Activated CD8-positive, alpha-beta memory T cell treated with anti-CD3 and anti-CD28 coated beads for 4 hours (primary cell): ENCODE results near the gene CAMK1D.
"Not testable (repeated sequence)": the region's sequence is repeated elsewhere in the genome, so short reads cannot be mapped to it uniquely, and the experiment has no call there.

Experiments used
- DNase-seq, 2 donors: peaks; one replicate each; pipeline ENCODE4 v3.0.0-alpha.2; 2020; ENCODE audit warnings: low read depth in 2 of 2

The CAMK1D gene

GRCh38 chr10:12340937-12341336 lies 8.4 kb upstream of the CAMK1D start:
- no peak for DNase-seq

GRCh38 chr10:12341526-12341925 lies 7.8 kb upstream of the CAMK1D start:
- DNase-seq, result no peak

GRCh38 chr10:12344375-12345110 lies 4.8 kb upstream of the CAMK1D start:
- DNase-seq, result no peak

- no peak for DNase-seq
Observed at GRCh38 chr10:12346707-12347106, 2.6 kb upstream of the CAMK1D start.

- no peak for DNase-seq
Observed at GRCh38 chr10:12348294-12348869, 965 bp upstream of the CAMK1D start.

- no peak for DNase-seq
Observed at GRCh38 chr10:12349629-12350166, 351 bp downstream of the CAMK1D start.

GRCh38 chr10:12350167-12350872 lies 973 bp downstream of the CAMK1D start:
- no peak for DNase-seq

GRCh38 chr10:12350925-12351324 lies 1.6 kb downstream of the CAMK1D start:
- DNase-seq, result no peak

GRCh38 chr10:12351447-12351846 lies 2.1 kb downstream of the CAMK1D start:
- DNase-seq, result no peak

GRCh38 chr10:12351889-12352288 lies 2.5 kb downstream of the CAMK1D start:
- no peak for DNase-seq

GRCh38 chr10:12353399-12354242 lies 4.3 kb downstream of the CAMK1D start:
- DNase-seq, result no peak

- DNase-seq, result not testable (repeated sequence)
Observed at GRCh38 chr10:12354696-12355095, 5.3 kb downstream of the CAMK1D start.

- DNase-seq, result no peak
Observed at GRCh38 chr10:12355384-12355783, 6.0 kb downstream of the CAMK1D start.

- DNase-seq, result no peak
Observed at GRCh38 chr10:12357525-12358151, 8.3 kb downstream of the CAMK1D start.

GRCh38 chr10:12358863-12359564 lies 9.7 kb downstream of the CAMK1D start:
- DNase-seq, result no peak

- DNase-seq, result no peak
Observed at GRCh38 chr10:12360461-12360860, 11.1 kb downstream of the CAMK1D start.

- DNase-seq, result not testable (repeated sequence)
Observed at GRCh38 chr10:12361115-12361514, 11.8 kb downstream of the CAMK1D start.

- DNase-seq, result no peak
Observed at GRCh38 chr10:12364559-12364958, 15.2 kb downstream of the CAMK1D start.

- DNase-seq, result no peak
Observed at GRCh38 chr10:12367272-12367671, 17.9 kb downstream of the CAMK1D start.

GRCh38 chr10:12369982-12370381 lies 20.6 kb downstream of the CAMK1D start:
- DNase-seq, result no peak

- no peak for DNase-seq
Observed at GRCh38 chr10:12372846-12373245, 23.5 kb downstream of the CAMK1D start.
